H1 (cell line): Measurements from ENCODE around the gene KIDINS220. TPM values are rescaled to one million over a fixed set of nuclear protein-coding genes. Genes with fewer than 3 reads are reported as not detected.

ENCODE experiments used
- CTCF ChIA-PET: fragments of 300-600 bp; sonication (Branson Sonifier 250); formaldehyde crosslinking; loops from one replicate; lab custom pipeline; 2021; ENCODE audit not compliant: partially characterized antibody; lab: Charles Lee
- POLR2A ChIA-PET: fragments of 300-600 bp; sonication (Branson Sonifier 250); formaldehyde crosslinking; loops from one replicate; lab custom pipeline; 2021; ENCODE audit warnings: inconsistent platforms; ENCODE audit not compliant: partially characterized antibody; lab: Charles Lee
- DNase-seq, 2 experiments: peaks; one replicate each; pipeline versions ENCODE4 v3.0.0 to v3.0.0-alpha.2; 2010 to 2022; ENCODE audit warnings: low spot score in 2 of 2, low read depth in 1 of 2, mixed read lengths in 1 of 2
- FAIRE-seq: peaks from 2 replicates; lab custom pipeline; 2011; peaks lifted over from hg19 to GRCh38; lab: Jason Lieb, UNC
- H2AFZ ChIP-seq: 2 replicates; pipeline ENCODE4 v1.8.1; 2012; ENCODE audit warnings: low read length, inconsistent platforms
- H2AK5ac ChIP-seq: 2 replicates; pipeline ENCODE4 v1.6.1; 2013; ENCODE audit warnings: low read depth, low read length
- H2BK120ac ChIP-seq: replicated peaks from 2 replicates; pipeline ENCODE3; 2013; ENCODE audit warnings: low read depth, low read length, inconsistent platforms
- H2BK12ac ChIP-seq: 2 replicates; pipeline ENCODE4 v1.6.1; 2013; ENCODE audit warnings: low read depth, low read length
- H2BK15ac ChIP-seq: 2 replicates; pipeline ENCODE4 v1.6.1; 2013; ENCODE audit warnings: low read length
- H2BK20ac ChIP-seq: 2 replicates; pipeline ENCODE4 v1.6.1; 2013; ENCODE audit warnings: low read length
- H2BK5ac ChIP-seq: 2 replicates; pipeline ENCODE4 v1.6.1; 2013; ENCODE audit warnings: low read depth, low read length
- H3K14ac ChIP-seq: 2 replicates; pipeline ENCODE4 v1.6.1; 2013; ENCODE audit warnings: inconsistent platforms; ENCODE audit not compliant: insufficient read length
- H3K18ac ChIP-seq: 2 replicates; pipeline ENCODE4 v1.6.1; 2013; ENCODE audit warnings: low read length; ENCODE audit errors: extremely low read depth
- H3K23ac ChIP-seq: 2 replicates; pipeline ENCODE4 v1.6.1; 2013; ENCODE audit warnings: inconsistent platforms; ENCODE audit not compliant: insufficient read length
- H3K23me2 ChIP-seq: 2 replicates; pipeline ENCODE4 v1.6.1; 2013; ENCODE audit warnings: low read depth, low read length
- H3K27ac ChIP-seq: 2 replicates; pipeline ENCODE4 v1.6.1; 2011; ENCODE audit warnings: low read depth, low read length, inconsistent platforms
- H3K27me3 ChIP-seq, 4 experiments: replicated peaks in 1 of 4; 1 replicate in 1 of 4; 2 replicates in 3 of 4; pipeline versions ENCODE4 v1.6.1 to v1.8.1; 2011 to 2013; ENCODE audit warnings: low read length in 3 of 4, mild to moderate bottlenecking in 3 of 4, inconsistent platforms in 2 of 4, mixed read lengths in 2 of 4, moderate library complexity in 1 of 4; ENCODE audit not compliant: control insufficient read depth in 3 of 4, insufficient read depth in 3 of 4; ENCODE audit errors: extremely low read depth in 1 of 4
- H3K36me3 ChIP-seq, 4 experiments: 2 replicates each; pipeline versions ENCODE4 v1.6.1 to v1.8.1; 2011 to 2013; ENCODE audit warnings: mild to moderate bottlenecking in 4 of 4, low read length in 3 of 4, moderate library complexity in 2 of 4, control low read depth in 1 of 4, inconsistent platforms in 1 of 4; ENCODE audit not compliant: insufficient read depth in 4 of 4, control insufficient read depth in 2 of 4
- H3K4ac ChIP-seq: replicated peaks from 2 replicates; pipeline ENCODE3; 2013; ENCODE audit warnings: low read length, low read depth, mixed read lengths, inconsistent platforms; ENCODE audit not compliant: insufficient read length
- H3K4me1 ChIP-seq, 4 experiments: replicated peaks in 1 of 4; 1 replicate in 1 of 4; 2 replicates in 3 of 4; pipeline versions ENCODE4 v1.6.1 to v1.8.1; 2011 to 2013; ENCODE audit warnings: low read length in 3 of 4, inconsistent platforms in 2 of 4, mixed read lengths in 1 of 4; ENCODE audit not compliant: insufficient read depth in 4 of 4, control insufficient read depth in 3 of 4
- H3K4me2 ChIP-seq, 2 experiments: 2 replicates each; pipeline versions ENCODE4 v1.6.1 to v1.8.1; 2011 to 2013; ENCODE audit warnings: low read depth in 2 of 2, low read length in 2 of 2, control low read depth in 1 of 2, inconsistent platforms in 1 of 2, mild to moderate bottlenecking in 1 of 2; ENCODE audit not compliant: insufficient read depth in 1 of 2
- H3K4me3 ChIP-seq, 4 experiments: fragments of 200-600, 300-600 bp in 1 of 4; sonication (generic), shearing (Covaris generic), sonication (Bioruptor Twin) in 1 of 4; 2 replicates each; pipeline versions ENCODE4 v1.5.1 to v1.8.1; 2011 to 2016; ENCODE audit warnings: low read length in 4 of 4, low read depth in 3 of 4, control low read depth in 2 of 4, inconsistent platforms in 2 of 4, mild to moderate bottlenecking in 2 of 4, mixed read lengths in 1 of 4, moderate library complexity in 1 of 4; ENCODE audit not compliant: insufficient read depth in 2 of 4; ENCODE audit errors: extremely low read depth in 1 of 4
- H3K56ac ChIP-seq: replicated peaks from 2 replicates; pipeline ENCODE3; 2013; ENCODE audit warnings: low read depth, mild to moderate bottlenecking, mixed read lengths, low read length, inconsistent platforms; ENCODE audit not compliant: insufficient read length
- H3K79me1 ChIP-seq: 2 replicates; pipeline ENCODE4 v1.6.1; 2013; ENCODE audit warnings: low read depth, low read length, control low read depth
- H3K79me2 ChIP-seq, 2 experiments: 2 replicates each; pipeline versions ENCODE4 v1.6.1 to v1.8.1; 2012 to 2013; ENCODE audit warnings: low read length in 2 of 2, mild to moderate bottlenecking in 2 of 2, inconsistent platforms in 1 of 2; ENCODE audit not compliant: insufficient read depth in 2 of 2, control insufficient read depth in 1 of 2
- H3K9ac ChIP-seq, 4 experiments: replicated peaks in 1 of 4; 1 replicate in 1 of 4; 2 replicates in 3 of 4; pipeline versions ENCODE4 v1.6.1 to v1.8.1; 2011 to 2013; ENCODE audit warnings: low read depth in 3 of 4, low read length in 3 of 4, control low read depth in 2 of 4, mild to moderate bottlenecking in 2 of 4, moderate library complexity in 2 of 4, inconsistent platforms in 1 of 4; ENCODE audit errors: extremely low read depth in 1 of 4
- H3K9me3 ChIP-seq, 2 experiments: 2 replicates each; pipeline versions ENCODE4 v1.6.1 to v1.8.1; 2012 to 2013; ENCODE audit warnings: mild to moderate bottlenecking in 2 of 2, moderate library complexity in 2 of 2, control low read depth in 1 of 2, inconsistent platforms in 1 of 2, low read depth in 1 of 2, low read length in 1 of 2, mixed read lengths in 1 of 2; ENCODE audit not compliant: insufficient read depth in 2 of 2
- H4K20me1 ChIP-seq, 2 experiments: replicated peaks in 1 of 2; 2 replicates each; pipeline versions ENCODE3 to v1.8.1; 2011 to 2013; ENCODE audit warnings: inconsistent platforms in 2 of 2, low read length in 2 of 2, mild to moderate bottlenecking in 1 of 2; ENCODE audit not compliant: insufficient read depth in 2 of 2, control insufficient read depth in 1 of 2
- H4K5ac ChIP-seq: 2 replicates; pipeline ENCODE4 v1.6.1; 2013; ENCODE audit warnings: low read length, low read depth, mixed read lengths, inconsistent platforms; ENCODE audit not compliant: insufficient read length
- H4K8ac ChIP-seq: 2 replicates; pipeline ENCODE4 v1.8.0; 2013; ENCODE audit warnings: mild to moderate bottlenecking, moderate library complexity, low read length, inconsistent platforms; ENCODE audit not compliant: insufficient read depth; ENCODE audit errors: extremely low read depth
- H4K91ac ChIP-seq: replicated peaks from 2 replicates; pipeline ENCODE3; 2013; ENCODE audit warnings: low read length, mixed read lengths, inconsistent platforms; ENCODE audit not compliant: insufficient read length
- BACH1 ChIP-seq: IDR thresholded peaks from 2 replicates; pipeline ENCODE4 v1.6.1; 2012; ENCODE audit warnings: low read length, improper control_type of control experiment
- CEBPB ChIP-seq: IDR thresholded peaks from 2 replicates; pipeline ENCODE4 v1.6.1; 2012; ENCODE audit warnings: low read depth, low read length
- E2F6 ChIP-seq: IDR thresholded peaks from 2 replicates; pipeline ENCODE4 v1.6.1; 2012; ENCODE audit warnings: inconsistent platforms
- EGR1 ChIP-seq: IDR thresholded peaks from 2 replicates; pipeline ENCODE4 v1.6.1; 2011; ENCODE audit warnings: low read depth, low read length, borderline replicate concordance
- EP300 ChIP-seq, 2 experiments: IDR thresholded peaks; 1 replicate in 1 of 2; 2 replicates in 1 of 2; pipeline ENCODE4 v1.6.1; 2011 to 2012; ENCODE audit warnings: low read depth in 2 of 2, low read length in 2 of 2, mild to moderate bottlenecking in 2 of 2, borderline replicate concordance in 1 of 2, inconsistent platforms in 1 of 2, moderate library complexity in 1 of 2
- NANOG ChIP-seq: IDR thresholded peaks from 2 replicates; pipeline ENCODE4 v1.6.1; 2011; ENCODE audit warnings: low read length, low read depth, mild to moderate bottlenecking, inconsistent platforms; ENCODE audit not compliant: insufficient read depth, poor library complexity, severe bottlenecking
- RAD21 ChIP-seq, 2 experiments: IDR thresholded peaks in 1 of 2; conservative IDR thresholded peaks in 1 of 2; 2 replicates each; pipeline ENCODE4 v1.6.1; 2011; ENCODE audit warnings: low read depth in 2 of 2, low read length in 2 of 2, improper control_type of control experiment in 1 of 2, inconsistent platforms in 1 of 2, mild to moderate bottlenecking in 1 of 2, moderate library complexity in 1 of 2
- SP1 ChIP-seq: IDR thresholded peaks from 2 replicates; pipeline ENCODE4 v1.6.1; 2011; ENCODE audit warnings: low read depth, low read length
- SUZ12 ChIP-seq: fragments of 200-600 bp; sonication (generic); IDR thresholded peaks from 2 replicates; pipeline ENCODE4 v1.6.1; 2012; ENCODE audit warnings: mild to moderate bottlenecking, inconsistent platforms, low read length, moderate library complexity, mixed read lengths
- USF2 ChIP-seq: IDR thresholded peaks from 2 replicates; pipeline ENCODE4 v1.6.1; 2011; ENCODE audit warnings: low read length, improper control_type of control experiment
- WGBS, 2 experiments: shearing (Covaris generic) in 1 of 2; methylation state at CpG; one replicate each; pipeline versions ENCODE4 v1.1.6 to v1.1.7; 2013 to 2015; ENCODE audit warnings: low lambda C conversion rate in 2 of 2, mixed read lengths in 2 of 2, inconsistent platforms in 1 of 2, low coverage in 1 of 2, missing lambda C conversion rate in 1 of 2; ENCODE audit not compliant: insufficient replicate concordance in 2 of 2, insufficient coverage in 1 of 2, insufficient read length in 1 of 2; ENCODE audit errors: extremely low coverage in 1 of 2, missing lambda C conversion rate in 1 of 2; 5-methylcytosine and 5-hydroxymethylcytosine counted together
- polyA plus RNA-seq, 7 experiments: library from polyadenylated mRNA; depleted of rRNA in 3 of 7; stranded (reverse) in 5 of 7; unstranded in 2 of 7; fragments of >200 nt in 5 of 7; fragments of 200-250 nt in 2 of 7; gene quantifications; 1 replicate in 5 of 7; 2 replicates in 1 of 7; 4 replicates in 1 of 7; pipeline versions ENCODE4 v1.2.1 to v1.2.3, GENCODE V29; 2011 to 2013; ENCODE audit warnings: missing spikeins in 2 of 7, mixed read lengths in 2 of 7
- total RNA-seq: library from RNA; stranded (reverse); fragmentation: NEBNext Ultra II Directional; extraction: Animal tissue kit (Norgen Biotek cat#: 25700); gene quantifications from 2 replicates; pipeline ENCODE4 v1.2.1, GENCODE V29; 2021

KIDINS220 gene
- total and polyA plus RNA-seq, 2 of the 8 experiments (the other 6 are each of a cell fraction or from before 2014, with no cell fraction given) = 21.2 to 27.1 TPM

DNA sequence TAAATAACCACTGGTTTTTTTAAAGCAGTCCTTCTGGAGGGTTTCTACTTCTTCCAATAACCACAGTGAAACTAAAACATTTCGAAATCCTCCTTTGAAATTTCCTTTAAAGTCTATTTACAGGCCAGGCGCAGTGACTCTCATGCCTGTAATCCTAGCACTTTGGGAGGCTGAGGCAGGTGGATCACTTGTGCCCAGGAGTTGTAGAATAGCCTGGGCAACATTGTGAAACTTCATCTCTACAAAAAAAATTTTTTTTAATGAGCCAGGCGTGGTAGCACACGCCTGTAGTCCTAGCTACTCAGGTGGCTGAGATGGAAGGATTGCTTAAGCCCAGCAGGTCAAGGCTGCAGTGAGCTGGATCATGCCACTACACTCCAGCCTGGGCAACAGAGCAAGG is 15.2 kb downstream of the KIDINS220 start:
- no peak for FAIRE-seq
- Histone ChIP-seq H3K56ac (no peak overlapping the region), H3K4me1 (no peaks in the 10 kb centered on the region), H3K14ac (no peak overlapping the region), H4K5ac (no peak overlapping the region), H3K27ac (no peak overlapping the region), H4K8ac (no peak overlapping the region; the same call in 1 of the 2 replicates), H3K27me3 (no peaks in the 10 kb centered on the region), H3K79me1 (no peaks in the 10 kb centered on the region), H3K4me2 (no peak overlapping the region), H2BK5ac (no peak overlapping the region), H2BK15ac (no peak overlapping the region), H3K18ac (no peak overlapping the region), H3K4me3 (no peak overlapping the region), H3K79me2 (no peaks in the 10 kb centered on the region), H3K9me3 (no peaks in the 10 kb centered on the region), H3K23ac (no peak overlapping the region), H3K9ac (no peak overlapping the region), H2AK5ac (no peak overlapping the region), H2BK12ac (no peak overlapping the region), H4K91ac (no peak overlapping the region), H3K23me2 (no peaks in the 10 kb centered on the region), H3K4ac (no peak overlapping the region), H2BK20ac (no peak overlapping the region), H3K36me3 (peaks cover 0 to 3% (median 0%) of the 10 kb centered on the region in 4 experiments; a peak in 2 of 8 replicates), H2BK120ac (no peak overlapping the region), H2AFZ (no peak overlapping the region), H4K20me1 (no peaks in the 10 kb centered on the region)
- CTCF ChIA-PET = interaction anchor here (0.6 to 1.6 kb wide), 4 partner anchors 21 to 311 kb away, joined by 3 to 4 read pairs (median 4); no protein-coding TSS in a partner anchor
- WGBS, 2 experiments = 86% methylated on average over 4 of the region's 4 CpGs; no CpG with 5 or more reads in 1 of the 2 experiments
- no peak for DNase-seq
- POLR2A ChIA-PET = interaction anchor here (0.9 kb wide), 1 partner anchor 9 kb away, joined by 3 read pairs; no protein-coding TSS in a partner anchor
- TF ChIP-seq RAD21 (IDR thresholded peaks at IDR 0.05 in 1 of 2, conservative IDR thresholded peaks at IDR 0.05 in 1 of 2; ENCODE audit: low read depth in 2 of 2, low read length in 2 of 2) = no peak
- no peak for TF ChIP-seq NANOG
- TF ChIP-seq E2F6 = no peak
- TF ChIP-seq CEBPB = no peak
- no peak for TF ChIP-seq USF2
- no peak for TF ChIP-seq SUZ12
- TF ChIP-seq BACH1 = no peak
- no peak for TF ChIP-seq EGR1
- TF ChIP-seq EP300 (IDR thresholded peaks at IDR 0.05; ENCODE audit: borderline replicate concordance in 1 of 2, low read depth in 2 of 2, low read length in 2 of 2) = no peak
- no peak for TF ChIP-seq SP1
